AG10803 (cell line): ENCODE measurements around the gene ROBO4.

Experiments
- DNase-seq: peaks from one replicate; pipeline ENCODE4 v3.0.0; 2010; ENCODE audit warnings: low read depth
- H3K4me3 ChIP-seq: 2 replicates; pipeline ENCODE4 v1.5.1; 2011; ENCODE audit warnings: mild to moderate bottlenecking, low read length, control low read depth
- TF ChIP-seq, protein P1 (sequence below): conservative IDR thresholded peaks from 2 replicates; pipeline ENCODE4 v1.5.1; 2011; ENCODE audit warnings: mild to moderate bottlenecking, low read length, control low read depth, inconsistent platforms

ROBO4 gene

DNA sequence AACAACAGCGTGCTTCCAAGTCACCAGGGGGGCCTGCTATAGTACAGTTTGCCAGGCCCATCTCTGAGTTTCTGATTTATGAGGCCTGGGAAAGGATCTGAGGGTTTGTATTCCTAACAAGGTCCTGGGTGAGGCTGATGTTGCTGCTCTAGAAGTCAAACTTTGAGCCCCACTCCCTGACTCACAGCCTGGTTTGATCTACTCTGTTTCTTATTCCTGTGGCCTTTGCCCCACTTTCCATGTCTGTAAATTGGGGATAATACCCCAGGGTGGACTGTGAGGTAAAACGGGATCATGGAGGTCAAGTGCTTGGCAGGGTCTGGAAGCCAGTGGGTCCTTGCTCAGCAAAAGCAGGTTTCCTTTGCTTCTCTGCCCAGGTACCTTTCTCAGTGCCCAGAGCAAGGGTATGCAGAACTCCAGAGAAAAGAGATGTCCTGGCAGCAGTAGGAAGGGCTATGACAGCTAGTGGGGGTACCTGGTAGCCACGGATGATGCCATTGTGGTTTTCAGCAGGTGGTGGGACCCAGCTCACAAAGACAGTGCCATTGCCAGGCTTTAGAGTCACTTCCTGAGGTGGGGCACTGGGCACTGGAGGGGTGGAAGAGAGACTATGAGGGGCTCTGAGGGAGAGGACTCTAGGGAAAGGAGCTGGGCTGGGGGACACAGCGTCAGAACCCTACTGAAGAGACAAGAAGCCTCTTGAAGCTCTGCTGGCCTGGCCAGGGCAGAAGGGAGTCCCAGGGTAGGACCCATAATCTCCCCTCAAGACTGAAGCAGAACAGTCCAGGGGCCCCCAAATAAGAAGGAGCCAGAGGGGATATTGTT lies 2.8 kb downstream of the ROBO4 start:
- TF ChIP-seq, protein P1, sequence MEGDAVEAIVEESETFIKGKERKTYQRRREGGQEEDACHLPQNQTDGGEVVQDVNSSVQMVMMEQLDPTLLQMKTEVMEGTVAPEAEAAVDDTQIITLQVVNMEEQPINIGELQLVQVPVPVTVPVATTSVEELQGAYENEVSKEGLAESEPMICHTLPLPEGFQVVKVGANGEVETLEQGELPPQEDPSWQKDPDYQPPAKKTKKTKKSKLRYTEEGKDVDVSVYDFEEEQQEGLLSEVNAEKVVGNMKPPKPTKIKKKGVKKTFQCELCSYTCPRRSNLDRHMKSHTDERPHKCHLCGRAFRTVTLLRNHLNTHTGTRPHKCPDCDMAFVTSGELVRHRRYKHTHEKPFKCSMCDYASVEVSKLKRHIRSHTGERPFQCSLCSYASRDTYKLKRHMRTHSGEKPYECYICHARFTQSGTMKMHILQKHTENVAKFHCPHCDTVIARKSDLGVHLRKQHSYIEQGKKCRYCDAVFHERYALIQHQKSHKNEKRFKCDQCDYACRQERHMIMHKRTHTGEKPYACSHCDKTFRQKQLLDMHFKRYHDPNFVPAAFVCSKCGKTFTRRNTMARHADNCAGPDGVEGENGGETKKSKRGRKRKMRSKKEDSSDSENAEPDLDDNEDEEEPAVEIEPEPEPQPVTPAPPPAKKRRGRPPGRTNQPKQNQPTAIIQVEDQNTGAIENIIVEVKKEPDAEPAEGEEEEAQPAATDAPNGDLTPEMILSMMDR, result no peak
- no peak for DNase-seq
- no peak overlapping the region for H3K4me3 ChIP-seq

DNA sequence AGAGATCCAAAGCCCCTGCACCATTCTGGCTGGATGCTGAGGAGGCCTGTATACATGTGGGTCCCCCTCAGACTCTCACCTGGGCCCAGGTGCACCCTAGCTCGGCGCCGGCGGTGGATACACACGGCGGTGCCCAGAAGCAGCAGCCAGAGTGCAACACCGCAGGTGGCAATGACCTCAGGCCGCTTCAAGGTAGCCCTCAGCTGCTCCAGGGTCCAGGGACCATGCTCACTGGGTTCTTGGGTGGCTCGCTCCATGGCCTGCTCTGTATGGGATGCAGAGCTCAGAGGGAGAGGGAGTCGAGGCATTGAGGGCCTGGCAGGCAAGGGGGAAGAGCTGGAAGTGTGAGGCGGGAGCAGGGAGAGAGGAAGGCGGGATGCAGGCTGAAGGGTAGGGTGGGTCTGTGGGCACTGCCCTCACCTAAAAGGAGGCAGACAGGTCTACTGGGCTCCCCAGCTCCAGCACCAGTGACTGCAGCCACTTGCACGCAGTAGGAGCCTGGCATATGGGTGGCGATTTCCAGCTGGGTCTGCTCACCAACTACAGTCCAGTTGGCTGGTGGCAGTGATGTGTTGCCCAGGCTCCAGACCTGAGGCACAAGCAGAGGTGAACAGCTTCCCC lies 3.8 kb downstream of the ROBO4 start:
- no peak overlapping the region for H3K4me3 ChIP-seq
- TF ChIP-seq, protein P1, result no peak
- DNase-seq, result no peak

DNA sequence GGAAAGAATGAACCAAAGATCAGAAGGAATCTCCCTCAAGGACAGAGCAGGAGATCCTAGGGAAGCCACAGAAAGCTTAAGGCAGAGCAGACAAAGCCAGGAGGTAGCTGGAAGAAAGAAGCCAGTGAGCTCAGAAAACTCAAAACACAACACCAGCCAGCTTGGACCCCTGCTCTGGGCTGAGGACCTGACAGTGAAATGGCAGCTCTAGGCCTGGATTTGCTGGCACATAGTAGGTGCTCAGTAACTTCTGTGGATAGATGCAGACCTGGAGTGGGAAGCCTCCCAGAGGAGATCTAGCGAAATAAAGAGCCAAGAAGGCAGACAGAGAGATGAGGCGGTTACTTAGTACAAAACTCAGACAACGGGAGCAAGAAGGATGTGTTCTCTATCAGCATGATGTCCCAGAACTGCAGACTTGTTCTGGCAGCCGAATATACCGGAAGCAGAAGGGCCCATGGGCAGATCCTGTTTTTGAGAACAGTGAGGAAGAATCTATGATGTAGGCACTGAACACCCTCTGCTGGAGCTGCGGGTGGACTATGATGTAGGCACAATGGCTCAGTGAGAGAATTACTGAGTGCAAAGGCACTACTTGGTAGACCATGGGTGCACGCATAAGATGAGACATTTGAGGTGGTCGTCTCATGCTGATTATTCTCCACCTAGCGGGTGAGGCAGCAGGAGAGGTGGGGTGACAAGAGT lies 4.8 kb downstream of the ROBO4 start:
- no peak for DNase-seq
- TF ChIP-seq, protein P1, result no peak
- no peak overlapping the region for H3K4me3 ChIP-seq

DNA sequence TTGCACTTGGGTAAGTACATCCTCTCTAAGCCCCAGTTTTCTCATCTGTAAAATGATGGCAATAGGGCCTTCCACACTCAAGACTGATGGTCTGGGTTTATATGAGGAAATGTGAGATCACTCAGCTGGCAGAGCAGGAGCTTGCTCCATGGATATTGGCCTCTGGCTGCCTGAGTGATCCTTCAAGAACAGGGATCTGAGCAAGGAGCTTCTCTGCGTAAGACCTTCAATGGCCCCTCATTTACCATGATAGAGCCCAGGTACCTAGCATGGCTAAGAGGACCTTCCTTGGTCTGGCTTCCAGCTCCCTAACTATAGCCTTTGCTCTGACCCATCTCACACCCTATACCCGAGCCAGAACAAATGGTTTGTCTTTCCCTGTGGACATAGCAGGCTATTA lies 5.5 kb downstream of the ROBO4 start:
- H3K4me3 ChIP-seq, result no peak overlapping the region
- no peak for DNase-seq
- TF ChIP-seq, protein P1, result no peak

DNA sequence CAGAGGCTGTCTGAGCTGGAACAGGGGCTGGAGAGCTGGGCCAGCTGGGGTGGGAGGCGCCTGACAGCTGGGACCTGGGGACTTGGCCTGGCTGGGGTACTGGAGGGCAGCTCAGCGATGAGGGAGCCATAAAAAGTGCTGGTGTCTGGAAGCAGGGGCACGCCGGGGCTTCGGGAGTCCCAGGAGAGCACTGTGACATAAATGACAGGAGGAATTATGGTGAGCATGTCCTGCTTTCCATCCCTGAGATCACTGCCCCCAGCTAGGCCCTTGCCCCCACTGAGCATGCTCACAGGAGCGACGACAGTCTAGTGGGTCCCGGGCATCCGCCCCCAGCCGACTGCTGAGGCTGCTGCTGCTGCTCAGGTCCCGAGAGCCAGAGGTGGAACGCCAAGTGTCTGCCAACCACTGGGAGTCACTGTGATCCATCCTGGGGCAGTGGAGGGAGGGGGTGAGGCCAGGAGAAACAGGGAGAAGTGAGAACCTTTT lies 6.2 kb downstream of the ROBO4 start:
- DNase-seq, result no peak
- no peak overlapping the region for H3K4me3 ChIP-seq
- TF ChIP-seq, protein P1, result no peak

DNA sequence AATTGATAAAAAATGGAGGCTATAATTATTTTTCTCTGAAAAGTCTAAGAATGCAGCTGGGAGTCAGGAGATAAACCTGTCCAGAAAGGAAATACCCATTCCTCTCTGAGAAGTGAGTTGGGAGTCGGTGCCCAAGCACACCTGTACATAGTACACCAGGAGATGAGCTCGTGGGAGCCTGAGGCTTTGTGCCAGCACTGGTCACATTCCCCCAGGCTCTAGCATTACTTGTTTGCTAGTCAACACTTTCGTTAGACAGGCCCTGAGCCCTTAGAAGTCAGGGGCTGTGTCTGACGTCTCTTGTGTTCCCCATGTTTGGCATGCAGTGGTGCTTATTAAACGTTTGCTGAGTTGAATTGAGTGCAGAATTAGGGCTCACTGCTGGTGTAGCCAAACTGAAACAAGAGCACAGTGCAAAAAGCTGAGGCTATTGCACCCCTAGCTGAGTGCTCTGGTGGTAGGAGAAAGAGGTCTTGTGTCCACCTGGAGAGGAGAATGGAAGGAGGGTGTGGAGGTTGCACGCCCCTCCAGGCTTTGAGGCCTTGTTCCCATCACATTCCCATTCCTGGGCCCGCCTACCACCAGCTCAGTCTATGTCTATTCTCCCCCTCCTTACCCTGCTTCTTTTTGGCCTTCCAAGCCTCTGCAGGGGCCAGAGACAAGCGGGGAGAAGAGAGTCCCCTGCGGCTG lies 6.8 kb downstream of the ROBO4 start:
- TF ChIP-seq, protein P1, result no peak
- H3K4me3 ChIP-seq, result no peak overlapping the region
- DNase-seq, result no peak
